DOHH2 (cell line): ENCODE data around the gene ALX4.

Source experiments
- CTCF ChIP-seq: fragments of 200-600 bp; sonication (generic); IDR thresholded peaks from one replicate; pipeline ENCODE4 v1.5.1; 2014; ENCODE audit warnings: antibody characterized with exemption, mild to moderate bottlenecking, low read depth, low read length; ENCODE audit not compliant: poor library complexity, severe bottlenecking
- EZH2phosphoT487 ChIP-seq: fragments of 200-600 bp; sonication (generic); IDR thresholded peaks from 2 replicates; pipeline ENCODE4 v1.6.1; 2017; ENCODE audit warnings: borderline replicate concordance, mild to moderate bottlenecking, antibody characterized with exemption, low read length, moderate library complexity, mixed read lengths

DNA sequence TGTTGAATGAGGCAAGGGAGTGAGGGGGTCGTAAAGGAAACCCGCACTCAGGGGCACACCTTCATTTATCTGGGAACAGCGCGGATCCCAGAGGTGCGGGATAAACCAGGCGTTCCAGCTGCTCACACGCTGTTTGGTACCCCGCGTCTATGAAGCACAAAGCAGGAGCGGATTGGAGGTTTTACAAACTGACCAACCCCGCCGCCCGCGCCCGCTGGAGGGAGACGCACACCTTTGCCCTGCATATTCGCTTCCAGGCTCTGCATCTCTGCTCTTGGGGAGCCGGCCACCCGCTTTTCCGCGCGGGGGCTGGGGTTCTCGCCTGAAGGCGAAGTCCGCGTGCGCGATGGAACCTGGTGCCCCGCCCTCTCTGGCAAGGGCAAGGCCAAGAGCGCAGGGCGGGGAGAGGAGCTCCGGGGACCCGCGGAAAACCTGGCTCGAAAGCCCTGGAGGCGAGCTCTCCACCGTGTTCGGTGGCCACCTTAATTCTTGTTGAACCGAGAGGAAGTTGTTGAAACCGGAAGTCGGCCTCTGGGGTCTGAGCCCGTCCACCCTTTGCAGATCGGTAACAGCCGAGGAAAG lies 6.8 kb upstream of the ALX4 start:
- no peak for TF ChIP-seq CTCF
- TF ChIP-seq EZH2phosphoT487: no peak
